Pancreas (tissue), 10 donors: ENCODE results near the gene FBXO34. TPM values are rescaled to one million over a fixed set of nuclear protein-coding genes. Genes with fewer than 3 reads are reported as not detected.

Experiments used
- ATAC-seq, 4 donors: fragments of 200-7000 bp; cut with Tn5 transposase; one replicate each; pipeline versions ENCODE4 v1.8.0 to v1.9.1; 2020; ENCODE audit warnings: mild to moderate bottlenecking in 4 of 4, moderate library complexity in 4 of 4
- DNase-seq, 6 donors: peaks; one replicate each; pipeline ENCODE4 v3.0.0-alpha.2; 2020
- FAIRE-seq: peaks from 2 replicates; lab custom pipeline; 2012; peaks lifted over from hg19 to GRCh38; lab: Jason Lieb, UNC
- H3K27ac ChIP-seq, 4 donors: fragments of 200-600 bp; sonication (generic); 1 replicate in 3 of 4; 2 replicates in 1 of 4; pipeline versions ENCODE4 v1.5.0 to v1.8.0; 2020
- H3K27me3 ChIP-seq, 4 donors: fragments of 200-600 bp; one replicate each; pipeline ENCODE4 v1.8.0; 2021
- H3K36me3 ChIP-seq, 3 donors: fragments of 200-600 bp; sonication (generic) in 1 of 3; one replicate each; pipeline versions ENCODE4 v1.5.0 to v1.8.0; 2020 to 2021
- H3K4me1 ChIP-seq, 3 donors: fragments of 200-600 bp; one replicate each; pipeline ENCODE4 v1.8.0; 2021
- H3K4me3 ChIP-seq, 4 donors: fragments of 200-600 bp; sonication (generic) in 2 of 4; one replicate each; pipeline versions ENCODE4 v1.5.0 to v1.8.0; 2020 to 2021
- H3K9me3 ChIP-seq, 4 donors: fragments of 200-600 bp; one replicate each; pipeline ENCODE4 v1.8.0; 2021
- CTCF ChIP-seq, 4 donors: fragments of 200-600 bp; sonication (generic) in 3 of 4; IDR thresholded peaks; one replicate each; pipeline versions ENCODE4 v1.5.0 to v1.8.0; 2021; ENCODE audit warnings: antibody characterized with exemption in 4 of 4
- WGBS, 2 donors: extraction: QIAGEN DNeasy Blood & Tissue Kit; methylation state at CpG; one replicate each; pipeline ENCODE4 v1.1.7; 2013; 5-methylcytosine and 5-hydroxymethylcytosine counted together
- intact Hi-C, 3 donors: fragments of 100-400 bp; cut with DNase I; formaldehyde crosslinking; loops; one replicate each; pipeline versions ENCODE4 v1.11.1 to v1.14.2; 2022
- polyA plus RNA-seq, 2 donors: library from polyadenylated mRNA; stranded (reverse); fragments of 200-250 nt; gene quantifications; one replicate each; pipeline ENCODE4 v1.2.3, GENCODE V29; 2013
- total RNA-seq, 6 donors: library from RNA; stranded (reverse); fragmentation: NEBNext Ultra II Directional in 4 of 6; extraction: Animal tissue kit (Norgen Biotek cat#: 25700) in 4 of 6; gene quantifications; one replicate each; pipeline versions ENCODE4 v1.2.1 to v1.2.4, GENCODE V29; 2021 to 2023
- donor health status: healthy with polysubstance abuse.
- donor health status: DM: no; HTN: no; CAD: no; lungs with moderate emphysema.
- donor health status: DM: no; HTN: no; CAD: no.
- donor health status: control.
- donor health status: control.
- donor health status: Bipolar disorder and iron deficiency.
- donor health status: DM: yes; HTN: yes; CAD: no.
- donor health status: DM: no; HTN: no; CAD: no.
- donor health status: DM: no; HTN: no; CAD: no.
- donor health status: DM: yes; HTN: yes; CAD: no.

FBXO34 gene
- total and polyA plus RNA-seq, 8 donors = 4.6 to 19.7 (median 9.4) TPM

GRCh38 chr14:55354500-55354899 is 83.3 kb downstream of the FBXO34 start:
- ATAC-seq = peak; percentile 80 to 96 (median 92)

GRCh38 chr14:55355922-55356321 is 84.7 kb downstream of the FBXO34 start:
- Histone ChIP-seq H3K36me3 (no peaks in the 10 kb centered on the region), H3K27me3 (no peaks in the 10 kb centered on the region), H3K4me1 (no peaks in the 10 kb centered on the region), H3K4me3 (no peak overlapping the region), H3K27ac (no peak overlapping the region), H3K9me3 (no peaks in the 10 kb centered on the region)
- intact Hi-C loops = loop anchor here in 1 of 3 donors (10.0 kb wide), 1 partner anchor 111 kb away; no protein-coding TSS in a partner anchor
- WGBS, 2 donors = 84 to 86% methylated on average over 6 of the region's 6 CpGs
- no peak for DNase-seq
- no peak for TF ChIP-seq CTCF (IDR thresholded peaks at IDR 0.05)
- no peak for ATAC-seq
- FAIRE-seq = no peak

More at GRCh38 chr14:55354500-55354899, 83.3 kb downstream of the FBXO34 start:
- peak in 3 of 6 donors; percentile 39 to 49 (median 48) for DNase-seq
- TF ChIP-seq CTCF (IDR thresholded peaks at IDR 0.05) = peak in 3 of 4 donors; percentile 7 to 45 (median 36)
- 28 to 32% methylated on average over 5 of the region's 5 CpGs for WGBS, 2 donors
- intact Hi-C loops = loop anchor here in 2 of 3 donors (5.0 to 10.0 kb wide), 2 partner anchors 82 to 110 kb away; partner anchors contain the start of gene FBXO34 (in 1 of the 2)
- Histone ChIP-seq H3K4me1 (peaks cover 0 to 3% (median 0%) of the 10 kb centered on the region in 3 donors), H3K36me3 (no peaks in the 10 kb centered on the region), H3K4me3 (no peak overlapping the region), H3K9me3 (no peaks in the 10 kb centered on the region), H3K27me3 (no peaks in the 10 kb centered on the region), H3K27ac (no peak overlapping the region)
- FAIRE-seq = no peak

GRCh38 chr14:55356913-55357312 is 85.7 kb downstream of the FBXO34 start:
- DNase-seq (no peak), FAIRE-seq (no peak), ATAC-seq (peak in 2 of 4 donors; percentile 41 to 49)
- no peak overlapping the region for H3K27ac ChIP-seq
- intact Hi-C loops = loop anchor here in 1 of 3 donors (10.0 kb wide), 1 partner anchor 112 kb away; no protein-coding TSS in a partner anchor
- no peaks in the 10 kb centered on the region for H3K4me1 ChIP-seq
- H3K36me3 ChIP-seq = no peaks in the 10 kb centered on the region
- H3K9me3 ChIP-seq = no peaks in the 10 kb centered on the region
- H3K4me3 ChIP-seq = no peak overlapping the region
- 56 to 68% methylated on average over 2 of the region's 2 CpGs for WGBS, 2 donors
- no peaks in the 10 kb centered on the region for H3K27me3 ChIP-seq
- no peak for TF ChIP-seq CTCF (IDR thresholded peaks at IDR 0.05)

GRCh38 chr14:55359307-55359706 is 88.1 kb downstream of the FBXO34 start:
- TF ChIP-seq CTCF (IDR thresholded peaks at IDR 0.05) = no peak
- Histone ChIP-seq H3K36me3 (no peaks in the 10 kb centered on the region), H3K27me3 (no peaks in the 10 kb centered on the region), H3K4me1 (no peaks in the 10 kb centered on the region), H3K4me3 (no peak overlapping the region), H3K9me3 (no peaks in the 10 kb centered on the region), H3K27ac (no peak overlapping the region)
- DNase-seq = no peak
- 89 to 95% methylated on average over 4 of the region's 4 CpGs for WGBS, 2 donors
- intact Hi-C loops = loop anchor here in 1 of 3 donors (10.0 kb wide), 1 partner anchor 115 kb away; no protein-coding TSS in a partner anchor
- no peak for FAIRE-seq
- no peak for ATAC-seq

- Histone ChIP-seq H3K27me3 (no peaks in the 10 kb centered on the region), H3K4me1 (no peaks in the 10 kb centered on the region), H3K36me3 (no peaks in the 10 kb centered on the region), H3K9me3 (no peaks in the 10 kb centered on the region), H3K4me3 (no peak overlapping the region), H3K27ac (no peak overlapping the region)
- intact Hi-C loops = no loop called here
- 95 to 97% methylated on average over 2 of the region's 2 CpGs for WGBS, 2 donors
- DNase-seq (no peak), ATAC-seq (no peak), FAIRE-seq (no peak)
- no peak for TF ChIP-seq CTCF (IDR thresholded peaks at IDR 0.05)
Observed at GRCh38 chr14:55361190-55361589, 90.0 kb downstream of the FBXO34 start.
